CD4-positive, alpha-beta memory T cell (primary cell): ENCODE data around the gene HBS1L. TPM values are rescaled to one million over a fixed set of nuclear protein-coding genes. Genes with fewer than 3 reads are reported as not detected.

Experiments
- CTCF ChIA-PET: fragments of 350-600 bp; sonication (Branson Sonifier 250); formaldehyde crosslinking; loops from one replicate; lab custom pipeline; 2021; ENCODE audit warnings: inconsistent platforms; ENCODE audit not compliant: partially characterized antibody; lab: Charles Lee
- POLR2A ChIA-PET: fragments of 350-600 bp; sonication (Branson Sonifier 250); formaldehyde crosslinking; loops from one replicate; lab custom pipeline; 2021; ENCODE audit not compliant: partially characterized antibody; lab: Charles Lee
- DNase-seq, 5 donors: peaks; one replicate each; pipeline versions ENCODE4 v3.0.0 to v3.0.0-alpha.2; 2020 to 2022; ENCODE audit warnings: mixed read lengths in 1 of 5
- H3K27ac ChIP-seq: one replicate; pipeline ENCODE4 v1.7.0; 2013; ENCODE audit warnings: low read depth, low read length
- H3K27me3 ChIP-seq: 2 replicates; pipeline ENCODE4 v1.7.0; 2013; ENCODE audit warnings: mild to moderate bottlenecking, low read length, moderate library complexity; ENCODE audit not compliant: insufficient read depth
- H3K36me3 ChIP-seq: 2 replicates; pipeline ENCODE4 v1.7.0; 2013; ENCODE audit warnings: mild to moderate bottlenecking, low read length, moderate library complexity; ENCODE audit not compliant: insufficient read depth
- H3K4me1 ChIP-seq: 2 replicates; pipeline ENCODE4 v1.7.0; 2013; ENCODE audit warnings: mild to moderate bottlenecking, low read length, moderate library complexity; ENCODE audit not compliant: insufficient read depth
- H3K4me3 ChIP-seq, 2 donors: one replicate each; pipeline ENCODE4 v1.7.0; 2013; ENCODE audit warnings: low read length in 2 of 2, mild to moderate bottlenecking in 1 of 2
- H3K9me3 ChIP-seq, 2 donors: one replicate each; pipeline ENCODE4 v1.7.0; 2013; ENCODE audit warnings: low read length in 2 of 2, control low read depth in 1 of 2; ENCODE audit not compliant: control insufficient read depth in 1 of 2
- H3K27ac Mint-ChIP-seq, 7 donors: one replicate each; pipeline ENCODE4 v1.8.0; 2020 to 2021; ENCODE audit warnings: mixed read lengths in 7 of 7, mild to moderate bottlenecking in 6 of 7, inconsistent platforms in 3 of 7, moderate library complexity in 3 of 7
- H3K27me3 Mint-ChIP-seq, 2 donors: one replicate each; pipeline ENCODE4 v1.8.0; 2020 to 2021; ENCODE audit warnings: mixed read lengths in 2 of 2
- H3K36me3 Mint-ChIP-seq, 2 donors: one replicate each; pipeline ENCODE4 v1.8.0; 2020 to 2021; ENCODE audit warnings: mixed read lengths in 2 of 2, inconsistent platforms in 1 of 2, mild to moderate bottlenecking in 1 of 2
- H3K4me1 Mint-ChIP-seq, 4 donors: one replicate each; pipeline ENCODE4 v1.8.0; 2020 to 2021; ENCODE audit warnings: mixed read lengths in 4 of 4, mild to moderate bottlenecking in 1 of 4
- H3K4me3 Mint-ChIP-seq, 8 donors: one replicate each; pipeline ENCODE4 v1.8.0; 2020 to 2021; ENCODE audit warnings: mixed read lengths in 8 of 8, mild to moderate bottlenecking in 7 of 8, moderate library complexity in 6 of 8, inconsistent platforms in 3 of 8
- H3K9me3 Mint-ChIP-seq, 8 donors: one replicate each; pipeline ENCODE4 v1.8.0; 2020 to 2021; ENCODE audit warnings: mixed read lengths in 8 of 8, mild to moderate bottlenecking in 5 of 8, inconsistent platforms in 3 of 8, moderate library complexity in 1 of 8
- intact Hi-C: fragments of 100-400 bp; cut with micrococcal nuclease; formaldehyde crosslinking; loops from one replicate; pipeline ENCODE4 v1.15.1; 2023
- polyA plus RNA-seq, 2 donors: library from polyadenylated mRNA; unstranded; fragments of 300-500 nt; fragmentation: Illumina TruSeq; gene quantifications; one replicate each; pipeline ENCODE4 v1.2.3, GENCODE V29; 2021
- total RNA-seq, 2 experiments: library from RNA; stranded (reverse); gene quantifications; one replicate each; pipeline ENCODE4 v1.2.3, GENCODE V29; 2021

HBS1L gene
- total and polyA plus RNA-seq, 4 experiments from 2014 or later = 49.0 to 69.9 (median 61.7) TPM

DNA sequence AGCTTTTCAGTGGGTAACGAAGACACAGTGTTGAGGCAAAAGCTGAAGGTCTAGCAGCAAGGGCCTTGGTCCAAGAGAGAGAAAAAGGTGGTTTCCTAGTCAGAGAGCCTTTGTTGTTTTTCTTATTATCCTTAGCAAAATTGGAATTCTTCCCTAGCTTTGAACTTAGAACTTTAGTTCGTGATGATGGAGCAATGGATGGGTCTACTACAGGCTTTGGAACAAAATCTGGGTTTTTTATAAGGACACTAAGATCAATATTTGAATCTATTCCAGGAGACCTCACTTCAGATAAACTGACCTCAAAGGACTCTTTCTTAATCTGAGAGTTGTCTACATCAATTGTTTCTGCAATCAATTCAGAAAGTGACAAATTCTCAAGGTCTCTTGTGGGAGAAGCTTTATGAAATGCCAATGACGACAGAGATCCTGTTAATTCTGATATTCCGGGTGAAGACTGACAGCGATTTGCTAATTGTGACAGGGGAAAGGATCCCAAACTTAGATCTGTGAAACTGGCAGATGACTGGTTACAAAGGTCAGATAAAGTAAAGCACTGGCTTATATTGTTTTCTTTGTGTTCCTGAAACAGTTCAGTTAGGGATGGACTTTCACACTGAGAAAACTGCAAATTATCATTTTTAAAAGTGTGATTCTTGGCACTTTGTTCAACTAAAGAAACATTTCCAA, 17.7 kb downstream of the HBS1L start:
- Histone ChIP-seq H3K4me1 (no peaks in the 10 kb centered on the region), H3K9me3 (no peaks in the 10 kb centered on the region), H3K36me3 (peaks cover 20% of the 10 kb centered on the region), H3K27ac (no peak overlapping the region), H3K4me3 (no peak overlapping the region), H3K27me3 (no peaks in the 10 kb centered on the region)
- H3K4me3 Mint-ChIP-seq = no peak overlapping the region
- H3K36me3 Mint-ChIP-seq = peaks cover 33 to 51% of the 10 kb centered on the region in 2 donors
- no peaks in the 10 kb centered on the region for H3K9me3 Mint-ChIP-seq
- H3K27me3 Mint-ChIP-seq = no peaks in the 10 kb centered on the region
- no peak for DNase-seq
- peak overlapping the region in 6 of 7 donors; percentile 8 to 72 (median 44) for H3K27ac Mint-ChIP-seq
- CTCF ChIA-PET = interaction anchor here (0.7 kb wide), 1 partner anchor 147 kb away, joined by 3 read pairs; no protein-coding TSS in a partner anchor
- POLR2A ChIA-PET = no interaction called here
- intact Hi-C loops = no loop called here
- peaks cover 13 to 29% (median 21%) of the 10 kb centered on the region in 4 donors for H3K4me1 Mint-ChIP-seq

DNA sequence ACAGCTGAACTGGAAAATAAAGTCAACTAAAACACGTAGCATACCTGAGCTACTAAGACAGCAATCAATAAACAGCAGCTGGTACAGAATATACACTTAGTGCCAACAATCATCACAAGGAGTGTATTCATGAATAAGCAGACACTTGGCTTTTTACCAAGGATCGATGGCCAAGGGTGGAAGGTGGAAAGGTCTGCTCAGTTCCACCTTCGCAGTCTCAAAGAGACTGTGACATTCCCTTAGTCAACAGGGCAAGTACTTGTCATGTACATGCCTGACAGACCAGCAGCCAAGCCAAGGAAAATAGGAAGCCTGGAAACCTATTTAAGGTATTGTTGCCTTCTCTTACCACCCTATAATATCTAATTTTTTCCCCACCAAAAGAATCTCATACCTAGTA, 21.4 kb downstream of the HBS1L start:
- intact Hi-C loops = no loop called here
- Mint-ChIP-seq H3K27ac (peak overlapping the region in 4 of 7 donors; percentile 34 to 82 (median 58)), H3K4me3 (no peak overlapping the region), H3K9me3 (no peaks in the 10 kb centered on the region), H3K36me3 (peaks cover 33 to 48% of the 10 kb centered on the region in 2 donors), H3K4me1 (peaks cover 29 to 48% (median 34%) of the 10 kb centered on the region in 4 donors), H3K27me3 (no peaks in the 10 kb centered on the region)
- Histone ChIP-seq H3K9me3 (no peaks in the 10 kb centered on the region), H3K36me3 (peaks cover 12% of the 10 kb centered on the region), H3K27ac (no peak overlapping the region), H3K4me1 (peaks cover 33% of the 10 kb centered on the region), H3K4me3 (no peak overlapping the region), H3K27me3 (no peaks in the 10 kb centered on the region)
- no peak for DNase-seq
- ChIA-PET CTCF (interaction anchor here (1.3 kb wide), 1 partner anchor 22 kb away, joined by 3 read pairs; no protein-coding TSS in a partner anchor), POLR2A (no interaction called here)

DNA sequence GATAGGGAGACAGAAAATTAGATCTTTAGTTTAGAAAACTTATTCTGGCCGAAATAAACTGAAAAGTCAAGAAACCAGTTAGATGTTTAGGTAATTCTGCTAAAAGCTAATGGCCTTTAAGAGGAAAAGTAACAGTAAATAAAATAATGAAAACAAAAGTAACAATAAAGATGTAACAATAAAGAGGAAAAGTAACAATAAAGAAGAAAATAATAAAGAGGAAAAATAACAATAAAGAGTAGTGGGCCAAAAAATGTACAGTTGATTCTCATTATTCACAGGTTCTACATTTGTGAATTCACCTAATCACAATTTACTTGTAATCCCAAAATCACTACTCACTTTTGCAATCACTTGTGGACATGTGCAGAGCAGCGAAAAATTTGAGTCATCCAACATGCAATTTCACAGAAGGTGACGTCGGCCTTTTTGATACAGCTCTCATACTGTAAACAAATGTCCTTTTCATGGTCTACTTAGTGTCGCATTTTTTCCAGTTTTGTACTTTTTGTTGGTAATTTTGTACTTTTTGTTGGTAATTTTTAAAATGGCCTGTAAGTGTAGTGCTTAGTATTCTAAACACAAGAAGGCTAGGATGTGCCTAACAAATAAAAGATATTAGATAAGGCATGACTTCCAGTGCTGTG, 24.0 kb downstream of the HBS1L start:
- Mint-ChIP-seq H3K36me3 (peaks cover 26 to 33% of the 10 kb centered on the region in 2 donors), H3K9me3 (no peaks in the 10 kb centered on the region), H3K4me3 (peak overlapping the region; percentile 10 to 76 (median 58)), H3K27me3 (no peaks in the 10 kb centered on the region), H3K27ac (peak overlapping the region; percentile 36 to 91 (median 82)), H3K4me1 (peaks cover 32 to 59% (median 36%) of the 10 kb centered on the region in 4 donors)
- Histone ChIP-seq H3K27me3 (no peaks in the 10 kb centered on the region), H3K36me3 (no peaks in the 10 kb centered on the region), H3K4me3 (no peak overlapping the region), H3K4me1 (peaks cover 34% of the 10 kb centered on the region), H3K27ac (peak overlapping the region; percentile 47), H3K9me3 (no peaks in the 10 kb centered on the region)
- DNase-seq = no peak
- ChIA-PET POLR2A (interaction anchor here (1.0 kb wide), 1 partner anchor 24 kb away, joined by 3 read pairs; the partner anchor contains the start of gene HBS1L), CTCF (no interaction called here)
- intact Hi-C loops = no loop called here

DNA sequence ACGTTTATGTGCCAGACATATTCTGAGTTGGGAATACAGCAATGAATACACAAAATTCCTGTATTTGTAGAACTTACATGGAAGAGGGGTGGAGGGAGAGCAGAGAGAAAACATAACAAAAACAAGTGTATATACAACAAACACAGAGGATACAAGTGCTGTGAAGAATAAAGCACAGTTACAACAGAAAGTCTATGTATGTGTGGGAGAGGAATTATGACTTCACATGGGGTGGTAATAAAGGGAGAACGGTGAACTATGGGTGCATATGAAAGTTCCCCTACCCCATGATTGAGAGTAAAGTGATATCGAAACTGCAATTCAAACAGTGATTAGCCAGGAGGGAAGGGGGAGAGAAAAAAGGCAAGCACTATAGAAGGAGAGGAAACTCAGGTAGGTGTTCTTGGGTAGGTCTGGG, 24.6 kb downstream of the HBS1L start:
- peaks cover 30 to 33% of the 10 kb centered on the region in 2 donors for H3K36me3 Mint-ChIP-seq
- H3K4me3 ChIP-seq = no peak overlapping the region
- CTCF ChIA-PET = no interaction called here
- H3K27ac ChIP-seq = peak overlapping the region; percentile 47
- no peaks in the 10 kb centered on the region for H3K9me3 ChIP-seq
- peak in 4 of 5 donors; percentile 13 to 28 (median 19) for DNase-seq
- H3K27me3 Mint-ChIP-seq = no peaks in the 10 kb centered on the region
- H3K36me3 ChIP-seq = no peaks in the 10 kb centered on the region
- H3K27me3 ChIP-seq = no peaks in the 10 kb centered on the region
- POLR2A ChIA-PET = interaction anchor here (1.0 kb wide), 1 partner anchor 24 kb away, joined by 3 read pairs; the partner anchor contains the start of gene HBS1L
- peaks cover 38 to 65% (median 41%) of the 10 kb centered on the region in 4 donors for H3K4me1 Mint-ChIP-seq
- intact Hi-C loops = no loop called here
- H3K4me3 Mint-ChIP-seq = peak overlapping the region; percentile 10 to 76 (median 58)
- H3K4me1 ChIP-seq = peaks cover 34% of the 10 kb centered on the region
- H3K27ac Mint-ChIP-seq = peak overlapping the region; percentile 36 to 91 (median 82)
- H3K9me3 Mint-ChIP-seq = no peaks in the 10 kb centered on the region

DNA sequence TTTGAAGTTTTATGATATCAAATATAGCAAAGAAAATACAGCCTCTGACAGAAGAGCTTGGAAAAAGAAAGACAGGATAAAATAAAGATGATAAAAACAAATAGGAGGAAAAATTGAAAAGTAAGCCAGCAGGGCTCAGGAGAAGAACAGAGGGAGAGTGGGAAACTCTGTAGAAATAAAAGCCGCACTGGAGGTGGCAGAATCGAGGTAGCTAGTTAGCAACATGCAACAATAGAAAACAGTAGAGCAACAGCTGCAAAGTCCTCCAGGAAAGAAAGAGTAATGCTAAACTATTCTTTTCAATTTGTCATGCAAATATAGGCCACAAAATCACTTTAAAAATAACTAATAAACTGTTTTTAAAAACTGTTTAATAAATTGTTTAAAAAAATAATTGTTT, 28.8 kb downstream of the HBS1L start:
- no peaks in the 10 kb centered on the region for H3K27me3 Mint-ChIP-seq

DNA sequence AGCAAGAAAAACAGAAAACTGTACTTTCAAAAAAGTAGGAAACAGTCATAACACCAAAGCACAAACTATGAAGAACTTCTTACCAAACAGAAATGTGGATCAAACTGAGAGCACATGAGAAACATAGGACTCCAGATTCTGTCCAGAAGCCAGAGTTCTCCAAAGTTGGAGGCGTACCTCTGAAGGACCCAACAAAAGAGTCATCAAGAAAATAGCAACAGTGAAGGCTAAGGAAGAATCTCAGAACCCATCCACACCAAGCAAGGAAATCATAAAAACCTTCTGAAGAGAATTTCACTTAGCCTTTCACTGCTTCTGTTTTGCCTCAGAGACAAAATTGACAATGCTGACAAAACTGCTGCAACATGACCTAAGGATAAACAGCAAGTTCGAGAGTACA, 29.4 kb downstream of the HBS1L start:
- H3K4me1 ChIP-seq = peaks cover 40% of the 10 kb centered on the region
- H3K27me3 ChIP-seq = no peaks in the 10 kb centered on the region
- no peaks in the 10 kb centered on the region for H3K9me3 ChIP-seq
- peaks cover 35 to 45% (median 38%) of the 10 kb centered on the region in 4 donors for H3K4me1 Mint-ChIP-seq
- H3K27ac Mint-ChIP-seq = peak overlapping the region in 6 of 7 donors; percentile 1 to 82 (median 43)
- peaks cover 11 to 13% of the 10 kb centered on the region in 2 donors for H3K36me3 Mint-ChIP-seq
- H3K27ac ChIP-seq = no peak overlapping the region
- H3K27me3 Mint-ChIP-seq = no peaks in the 10 kb centered on the region
- ChIA-PET CTCF (interaction anchor here (1.2 kb wide), 1 partner anchor 14 kb away, joined by 3 read pairs; no protein-coding TSS in a partner anchor), POLR2A (no interaction called here)
- no peaks in the 10 kb centered on the region for H3K9me3 Mint-ChIP-seq
- no peak overlapping the region for H3K4me3 ChIP-seq
- H3K4me3 Mint-ChIP-seq = no peak overlapping the region
- no peaks in the 10 kb centered on the region for H3K36me3 ChIP-seq
- DNase-seq = no peak
- intact Hi-C loops = no loop called here

More for the DNA sequence above, 28.8 kb downstream of the HBS1L start:
- no peaks in the 10 kb centered on the region for H3K9me3 Mint-ChIP-seq
- no peaks in the 10 kb centered on the region for H3K27me3 ChIP-seq
- DNase-seq = no peak
- no peak overlapping the region for H3K27ac ChIP-seq
- peaks cover 36 to 51% (median 40%) of the 10 kb centered on the region in 4 donors for H3K4me1 Mint-ChIP-seq
- POLR2A ChIA-PET = no interaction called here
- no peaks in the 10 kb centered on the region for H3K9me3 ChIP-seq
- no peak overlapping the region for H3K4me3 Mint-ChIP-seq
- H3K4me3 ChIP-seq = no peak overlapping the region
- peaks cover 14 to 16% of the 10 kb centered on the region in 2 donors for H3K36me3 Mint-ChIP-seq
- H3K27ac Mint-ChIP-seq = peak overlapping the region in 3 of 7 donors; percentile 24 to 75 (median 29)
- CTCF ChIA-PET = interaction anchor here (1.2 kb wide), 1 partner anchor 14 kb away, joined by 3 read pairs; no protein-coding TSS in a partner anchor
- intact Hi-C loops = no loop called here
- peaks cover 45% of the 10 kb centered on the region for H3K4me1 ChIP-seq
- no peaks in the 10 kb centered on the region for H3K36me3 ChIP-seq
